Panc1 (cell line): ENCODE measurements around the gene SAFB2. TPM values are rescaled to one million over a fixed set of nuclear protein-coding genes. Genes with fewer than 3 reads are reported as not detected.

ENCODE experiments used
- ATAC-seq: fragments of 200-7000 bp; cut with Tn5 transposase; 2 replicates; pipeline ENCODE4 v1.9.1; 2020; ENCODE audit warnings: mild to moderate bottlenecking, moderate library complexity
- BruUV-seq: library from RNA; stranded (reverse); fragments of 400-500 nt; replicated peaks from 2 replicates; lab custom pipeline; 2021; lab: Mats Ljungman, UMichigan
- CTCF ChIA-PET: fragments of 300-600 bp; sonication (Branson Sonifier 250); formaldehyde crosslinking; loops from one replicate; lab custom pipeline; 2022; ENCODE audit warnings: antibody characterized with exemption; lab: Charles Lee
- POLR2A ChIA-PET: fragments of 300-600 bp; sonication (Branson Sonifier 250); formaldehyde crosslinking; loops from one replicate; lab custom pipeline; 2022; ENCODE audit warnings: antibody characterized with exemption; lab: Charles Lee
- DNase-seq: peaks from one replicate; pipeline ENCODE4 v3.0.0-alpha.2; 2010; ENCODE audit warnings: low read depth, low spot score
- H3K27ac ChIP-seq: 2 replicates; pipeline ENCODE4 v1.5.1; 2011; ENCODE audit warnings: mild to moderate bottlenecking, low read length, inconsistent platforms
- H3K27me3 ChIP-seq: fragments of 200-500 bp; sonication (Bioruptor generic); 2 replicates; pipeline ENCODE4 v1.6.0; 2014; ENCODE audit warnings: low read length, inconsistent platforms; ENCODE audit not compliant: control insufficient read depth, insufficient read depth
- H3K36me3 ChIP-seq: fragments of 200-500 bp; sonication (Bioruptor generic); 2 replicates; pipeline ENCODE4 v1.5.1; 2014; ENCODE audit warnings: inconsistent platforms, mild to moderate bottlenecking, low read length, moderate library complexity; ENCODE audit not compliant: control insufficient read depth, insufficient read depth
- H3K4me1 ChIP-seq: 2 replicates; pipeline ENCODE4 v1.5.1; 2011; ENCODE audit warnings: inconsistent platforms, mild to moderate bottlenecking, low read length, moderate library complexity; ENCODE audit not compliant: control insufficient read depth, insufficient read depth
- H3K4me3 ChIP-seq, 2 experiments: 2 replicates each; pipeline ENCODE4 v1.5.1; 2011 to 2012; ENCODE audit warnings: low read depth in 2 of 2, low read length in 2 of 2, mild to moderate bottlenecking in 2 of 2, inconsistent platforms in 1 of 2, moderate library complexity in 1 of 2
- H3K9me3 ChIP-seq: fragments of 200-500 bp; sonication (Bioruptor generic); 2 replicates; pipeline ENCODE4 v1.5.1; 2014; ENCODE audit warnings: low read depth, mild to moderate bottlenecking, inconsistent platforms, low read length, moderate library complexity; ENCODE audit not compliant: control insufficient read depth, insufficient read depth
- CTCF ChIP-seq: fragments of 450-650 bp; IDR thresholded peaks from 2 replicates; pipeline ENCODE4 v1.5.1; 2017; ENCODE audit warnings: mild to moderate bottlenecking
- POLR2AphosphoS5 ChIP-seq: IDR thresholded peaks from 2 replicates; pipeline ENCODE4 v1.6.1; 2012; ENCODE audit warnings: mild to moderate bottlenecking, low read depth, low read length, moderate library complexity
- REST ChIP-seq, 2 experiments: IDR thresholded peaks; 2 replicates each; pipeline ENCODE4 v1.6.1; 2011 to 2012; ENCODE audit warnings: low read depth in 2 of 2, control low read depth in 1 of 2, low read length in 1 of 2, mild to moderate bottlenecking in 1 of 2, moderate library complexity in 1 of 2; ENCODE audit not compliant: insufficient read depth in 1 of 2
- SIN3A ChIP-seq: IDR thresholded peaks from 2 replicates; pipeline ENCODE4 v1.6.1; 2012; ENCODE audit warnings: low read depth, mild to moderate bottlenecking, low read length, moderate library complexity, borderline replicate concordance; ENCODE audit not compliant: insufficient read depth
- TCF7L2 ChIP-seq: IDR thresholded peaks from 2 replicates; pipeline ENCODE4 v1.6.1; 2011; ENCODE audit warnings: mild to moderate bottlenecking, low read depth, low read length, inconsistent platforms
- in situ Hi-C: cut with HindIII; loops from 2 replicates; pipeline ENCODE4 v1.10.0; 2016; ENCODE audit warnings: low sequenced_read_pairs, low pct_unique_long_range_greater_than_20kb
- intact Hi-C: fragments of 100-400 bp; cut with micrococcal nuclease; formaldehyde crosslinking; loops from one replicate; pipeline ENCODE4 v1.10.0; 2022; ENCODE audit not compliant: unreplicated experiment
- total RNA-seq: library from RNA; stranded (reverse); gene quantifications from one replicate; pipeline ENCODE4 v1.2.1, GENCODE V29; 2021; ENCODE audit not compliant: unreplicated experiment

The SAFB2 gene
- total RNA-seq, 1 experiment from 2014 or later: 83.5 TPM

GRCh38 chr19:5631567-5632240 lies 9.1 kb upstream of the SAFB2 start:
- no peaks in the 10 kb centered on the region for H3K9me3 ChIP-seq
- no peak overlapping the region for H3K27ac ChIP-seq
- BruUV-seq: no TSS peak
- ATAC-seq (no peak), DNase-seq (no peak)
- H3K36me3 ChIP-seq: peaks cover 10% of the 10 kb centered on the region; the same call in 1 of the 2 replicates
- CTCF ChIA-PET: no interaction called here
- no peak for TF ChIP-seq TCF7L2
- TF ChIP-seq CTCF: no peak
- no peak for TF ChIP-seq POLR2AphosphoS5
- TF ChIP-seq SIN3A: no peak
- TF ChIP-seq REST (IDR thresholded peaks at IDR 0.05; ENCODE audit: insufficient read depth in 1 of 2, low read depth in 2 of 2, low read length in 1 of 2): no peak
- H3K4me3 ChIP-seq: no peak overlapping the region
- in situ Hi-C loops (no loop called here), intact Hi-C loops (no loop called here)
- POLR2A ChIA-PET: no interaction called here
- no peaks in the 10 kb centered on the region for H3K27me3 ChIP-seq
- H3K4me1 ChIP-seq: no peaks in the 10 kb centered on the region; the same call in 1 of the 2 replicates

- H3K9me3 ChIP-seq: no peaks in the 10 kb centered on the region
- ATAC-seq: no peak
- DNase-seq: no peak
- H3K27ac ChIP-seq: no peak overlapping the region
- ChIA-PET CTCF (no interaction called here), POLR2A (no interaction called here)
- peaks cover 13% of the 10 kb centered on the region for H3K4me1 ChIP-seq
- H3K4me3 ChIP-seq: no peak overlapping the region
- no TSS peak for BruUV-seq
- intact Hi-C loops (no loop called here), in situ Hi-C loops (no loop called here)
- TF ChIP-seq CTCF: no peak
- no peak for TF ChIP-seq TCF7L2
- no peak for TF ChIP-seq SIN3A
- TF ChIP-seq REST (IDR thresholded peaks at IDR 0.05; ENCODE audit: insufficient read depth in 1 of 2, low read depth in 2 of 2, low read length in 1 of 2): no peak
- TF ChIP-seq POLR2AphosphoS5: no peak
- H3K27me3 ChIP-seq: no peaks in the 10 kb centered on the region
- H3K36me3 ChIP-seq: peaks cover 18% of the 10 kb centered on the region
Observed at GRCh38 chr19:5628919-5629481, 6.4 kb upstream of the SAFB2 start.
